Keratinocyte (primary cell): ENCODE measurements around the gene PTPRN2.

Experiments
- EZH2 ChIP-seq: IDR thresholded peaks from one replicate; pipeline ENCODE4 v1.6.1; 2012; ENCODE audit warnings: inconsistent platforms, mild to moderate bottlenecking, low read length, moderate library complexity
- TF ChIP-seq, protein P1 (sequence below), 3 experiments: IDR thresholded peaks in 1 of 3; conservative IDR thresholded peaks in 1 of 3; optimal IDR thresholded peaks in 1 of 3; 2 replicates in 2 of 3; 3 replicates in 1 of 3; pipeline versions ENCODE3 to v1.5.1; 2011; ENCODE audit warnings: low read length in 3 of 3, mild to moderate bottlenecking in 3 of 3, moderate library complexity in 2 of 3, control low read depth in 1 of 3, inconsistent platforms in 1 of 3; ENCODE audit not compliant: insufficient read depth in 2 of 3; ENCODE audit errors: extremely low read depth in 1 of 3

DNA sequence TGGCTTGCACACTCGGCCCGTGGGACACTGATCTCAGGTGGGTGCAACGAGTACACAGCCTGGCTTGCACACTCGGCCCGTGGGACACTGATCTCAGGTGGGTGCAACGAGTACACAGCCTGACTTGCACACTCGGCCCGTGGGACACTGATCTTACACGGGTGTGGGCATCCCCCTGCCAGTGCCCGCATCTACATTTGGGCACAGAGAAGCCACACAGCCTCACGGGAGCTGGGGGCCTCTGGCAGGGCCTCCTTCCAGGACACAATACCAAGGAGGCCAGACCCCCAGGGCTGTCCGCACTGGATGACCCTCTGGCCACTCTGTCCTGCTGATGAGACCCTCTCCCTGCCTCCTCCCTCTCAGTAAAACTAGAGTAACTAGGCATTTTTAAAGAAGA is 920.4 kb downstream of the PTPRN2 start:
- TF ChIP-seq, protein P1, sequence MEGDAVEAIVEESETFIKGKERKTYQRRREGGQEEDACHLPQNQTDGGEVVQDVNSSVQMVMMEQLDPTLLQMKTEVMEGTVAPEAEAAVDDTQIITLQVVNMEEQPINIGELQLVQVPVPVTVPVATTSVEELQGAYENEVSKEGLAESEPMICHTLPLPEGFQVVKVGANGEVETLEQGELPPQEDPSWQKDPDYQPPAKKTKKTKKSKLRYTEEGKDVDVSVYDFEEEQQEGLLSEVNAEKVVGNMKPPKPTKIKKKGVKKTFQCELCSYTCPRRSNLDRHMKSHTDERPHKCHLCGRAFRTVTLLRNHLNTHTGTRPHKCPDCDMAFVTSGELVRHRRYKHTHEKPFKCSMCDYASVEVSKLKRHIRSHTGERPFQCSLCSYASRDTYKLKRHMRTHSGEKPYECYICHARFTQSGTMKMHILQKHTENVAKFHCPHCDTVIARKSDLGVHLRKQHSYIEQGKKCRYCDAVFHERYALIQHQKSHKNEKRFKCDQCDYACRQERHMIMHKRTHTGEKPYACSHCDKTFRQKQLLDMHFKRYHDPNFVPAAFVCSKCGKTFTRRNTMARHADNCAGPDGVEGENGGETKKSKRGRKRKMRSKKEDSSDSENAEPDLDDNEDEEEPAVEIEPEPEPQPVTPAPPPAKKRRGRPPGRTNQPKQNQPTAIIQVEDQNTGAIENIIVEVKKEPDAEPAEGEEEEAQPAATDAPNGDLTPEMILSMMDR (optimal IDR thresholded peaks at IDR 0.05 in 1 of 3, IDR thresholded peaks at IDR 0.05 in 1 of 3, conservative IDR thresholded peaks at IDR 0.05 in 1 of 3; ENCODE audit: extremely low read depth in 1 of 3, insufficient read depth in 2 of 3, low read length in 3 of 3) = no peak
- TF ChIP-seq EZH2 = no peak
